ENCODE results near the gene GART.

The GART gene

DNA sequence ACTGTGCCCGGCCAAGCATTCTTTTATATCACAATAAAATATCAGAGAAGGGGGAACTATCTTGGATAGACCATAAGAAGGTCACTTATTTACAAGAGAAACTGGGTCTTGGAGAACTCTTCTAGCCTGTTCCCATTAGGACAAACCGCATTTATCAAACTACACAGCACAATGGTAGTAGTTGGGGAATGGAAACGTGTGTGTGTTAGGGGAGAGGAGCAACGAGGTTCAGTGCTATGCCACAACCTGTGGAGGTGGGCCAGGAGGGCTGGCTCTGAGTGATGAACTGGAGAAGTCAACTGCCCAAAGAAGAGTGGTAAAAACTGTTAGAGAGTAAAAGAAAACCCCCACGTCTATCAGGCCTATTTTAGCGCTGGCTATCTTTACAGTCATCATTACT lies 45.0 kb upstream of the GART start:
- no peak overlapping the region for H3K27ac ChIP-seq (ENCODE audit: low read depth, low read length, poor library complexity, severe bottlenecking)
- H3K4me1 ChIP-seq (ENCODE audit: insufficient read depth, low read length, severe bottlenecking) = peaks cover 22% of the 10 kb centered on the region
- no peaks in the 10 kb centered on the region for H3K9me2 ChIP-seq (ENCODE audit: low read depth, low read length)
- no peaks in the 10 kb centered on the region for H4K20me1 ChIP-seq (ENCODE audit: insufficient read depth, low read length)
- peaks cover 45% of the 10 kb centered on the region for H3K36me3 ChIP-seq (ENCODE audit: insufficient read depth, low read length)
- H3K9me3 ChIP-seq (ENCODE audit: low read length) = no peaks in the 10 kb centered on the region
- H3K4me3 ChIP-seq (ENCODE audit: low read depth, low read length, poor library complexity, severe bottlenecking) = peak overlapping the region; percentile 87
- no peak overlapping the region for H2AFZ ChIP-seq (ENCODE audit: low read length)
- H3K4me2 ChIP-seq (ENCODE audit: low read length) = peak overlapping the region; percentile 99
- 0 out of 2 replicates have a peak, but pooled peaks cover under 1% of the 10 kb centered on the region for H3F3A ChIP-seq (ENCODE audit: insufficient read depth, low read length)
- TF ChIP-seq, protein P1, sequence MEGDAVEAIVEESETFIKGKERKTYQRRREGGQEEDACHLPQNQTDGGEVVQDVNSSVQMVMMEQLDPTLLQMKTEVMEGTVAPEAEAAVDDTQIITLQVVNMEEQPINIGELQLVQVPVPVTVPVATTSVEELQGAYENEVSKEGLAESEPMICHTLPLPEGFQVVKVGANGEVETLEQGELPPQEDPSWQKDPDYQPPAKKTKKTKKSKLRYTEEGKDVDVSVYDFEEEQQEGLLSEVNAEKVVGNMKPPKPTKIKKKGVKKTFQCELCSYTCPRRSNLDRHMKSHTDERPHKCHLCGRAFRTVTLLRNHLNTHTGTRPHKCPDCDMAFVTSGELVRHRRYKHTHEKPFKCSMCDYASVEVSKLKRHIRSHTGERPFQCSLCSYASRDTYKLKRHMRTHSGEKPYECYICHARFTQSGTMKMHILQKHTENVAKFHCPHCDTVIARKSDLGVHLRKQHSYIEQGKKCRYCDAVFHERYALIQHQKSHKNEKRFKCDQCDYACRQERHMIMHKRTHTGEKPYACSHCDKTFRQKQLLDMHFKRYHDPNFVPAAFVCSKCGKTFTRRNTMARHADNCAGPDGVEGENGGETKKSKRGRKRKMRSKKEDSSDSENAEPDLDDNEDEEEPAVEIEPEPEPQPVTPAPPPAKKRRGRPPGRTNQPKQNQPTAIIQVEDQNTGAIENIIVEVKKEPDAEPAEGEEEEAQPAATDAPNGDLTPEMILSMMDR (IDR thresholded peaks at IDR 0.05; ENCODE audit: low read length) = no peak
- no peak for TF ChIP-seq EZH2 (IDR thresholded peaks at IDR 0.05; ENCODE audit: borderline replicate concordance, low read length)
- H3K9ac ChIP-seq (ENCODE audit: low read length) = peak overlapping the region; percentile 96
- peaks cover 23% of the 10 kb centered on the region for H3K79me2 ChIP-seq (ENCODE audit: insufficient read depth, low read length)
- H3K27me3 ChIP-seq (ENCODE audit: insufficient read depth, low read length) = no peaks in the 10 kb centered on the region

DNA sequence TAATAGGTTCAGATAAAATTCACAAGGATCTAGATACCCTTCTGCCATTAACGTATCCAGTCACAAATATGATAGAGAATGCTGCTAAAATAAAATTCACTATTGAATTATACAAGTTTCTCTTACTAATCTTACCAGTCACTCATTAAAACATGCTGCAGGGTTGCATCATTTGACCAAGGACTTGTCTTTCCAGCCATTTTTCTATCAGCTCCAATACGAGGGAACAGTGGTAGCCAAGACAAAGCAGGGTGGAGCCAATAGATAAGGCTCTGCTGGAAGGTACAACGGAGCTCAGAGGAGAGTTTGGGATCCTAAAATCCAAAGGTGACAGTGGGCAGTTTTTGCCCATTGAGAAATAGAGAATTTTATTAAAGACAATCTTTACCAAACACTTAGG lies 42.5 kb upstream of the GART start:
- Histone ChIP-seq H3K9ac (ENCODE audit: low read length) (no peak overlapping the region), H3K27ac (ENCODE audit: low read depth, low read length, poor library complexity, severe bottlenecking) (no peak overlapping the region), H3K79me2 (ENCODE audit: insufficient read depth, low read length) (peaks cover 23% of the 10 kb centered on the region), H3K4me1 (ENCODE audit: insufficient read depth, low read length, severe bottlenecking) (peaks cover 22% of the 10 kb centered on the region), H3K27me3 (ENCODE audit: insufficient read depth, low read length) (no peaks in the 10 kb centered on the region), H3K9me2 (ENCODE audit: low read depth, low read length) (no peaks in the 10 kb centered on the region), H3K9me3 (ENCODE audit: low read length) (no peaks in the 10 kb centered on the region), H3K36me3 (ENCODE audit: insufficient read depth, low read length) (peaks cover 60% of the 10 kb centered on the region), H3K4me2 (ENCODE audit: low read length) (no peak overlapping the region), H4K20me1 (ENCODE audit: insufficient read depth, low read length) (no peaks in the 10 kb centered on the region), H3F3A (ENCODE audit: insufficient read depth, low read length) (0 out of 2 replicates have a peak, but pooled peaks cover 2% of the 10 kb centered on the region), H3K4me3 (ENCODE audit: low read depth, low read length, poor library complexity, severe bottlenecking) (no peak overlapping the region), H2AFZ (ENCODE audit: low read length) (no peak overlapping the region)
- TF ChIP-seq, protein P1 (IDR thresholded peaks at IDR 0.05; ENCODE audit: low read length) = no peak
- TF ChIP-seq EZH2 (IDR thresholded peaks at IDR 0.05; ENCODE audit: borderline replicate concordance, low read length) = no peak

DNA sequence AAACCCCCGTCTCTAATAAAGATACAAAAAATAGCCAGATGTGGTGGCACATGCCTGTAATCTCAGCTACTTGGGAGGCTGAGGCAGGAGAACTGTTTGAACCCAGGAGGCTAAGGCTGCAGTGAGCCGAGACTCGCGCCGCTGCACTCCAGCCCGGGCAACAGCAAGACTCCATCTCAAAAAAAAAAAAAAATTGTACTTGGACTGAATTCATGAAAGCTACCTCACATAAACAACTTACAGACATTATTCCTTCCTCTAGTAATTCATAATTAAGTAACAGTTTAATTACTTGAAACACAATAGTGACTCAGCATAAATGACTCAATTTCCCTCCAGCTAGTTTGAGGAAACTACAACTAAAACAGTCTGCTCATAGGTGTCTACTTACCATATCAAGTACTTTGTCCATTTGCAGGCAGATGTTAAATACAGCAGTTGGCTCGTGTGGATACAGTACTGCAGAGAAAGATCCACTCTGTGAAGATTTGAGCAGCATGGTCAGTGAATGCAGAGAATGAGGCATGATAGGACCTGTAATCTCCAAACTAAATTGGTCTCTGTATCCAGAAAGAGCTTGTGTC lies 37.1 kb upstream of the GART start:
- Histone ChIP-seq H3F3A (ENCODE audit: insufficient read depth, low read length) (peaks cover 15% of the 10 kb centered on the region; the same call in 1 of the 2 replicates), H3K36me3 (ENCODE audit: insufficient read depth, low read length) (peaks cover 85% of the 10 kb centered on the region)

More for the DNA sequence above, 37.1 kb upstream of the GART start:
- no peak overlapping the region for H3K4me3 ChIP-seq (ENCODE audit: low read depth, low read length, poor library complexity, severe bottlenecking)
- no peak overlapping the region for H3K9ac ChIP-seq (ENCODE audit: low read length)
- TF ChIP-seq, protein P1 (IDR thresholded peaks at IDR 0.05; ENCODE audit: low read length) = no peak
- TF ChIP-seq EZH2 (IDR thresholded peaks at IDR 0.05; ENCODE audit: borderline replicate concordance, low read length) = no peak
- H3K9me3 ChIP-seq (ENCODE audit: low read length) = no peaks in the 10 kb centered on the region
- no peaks in the 10 kb centered on the region for H3K79me2 ChIP-seq (ENCODE audit: insufficient read depth, low read length)
- no peaks in the 10 kb centered on the region for H3K4me1 ChIP-seq (ENCODE audit: insufficient read depth, low read length, severe bottlenecking)
- no peaks in the 10 kb centered on the region for H4K20me1 ChIP-seq (ENCODE audit: insufficient read depth, low read length)
- no peak overlapping the region for H3K4me2 ChIP-seq (ENCODE audit: low read length)
- H3K27ac ChIP-seq (ENCODE audit: low read depth, low read length, poor library complexity, severe bottlenecking) = peak overlapping the region; percentile 65
- no peaks in the 10 kb centered on the region for H3K9me2 ChIP-seq (ENCODE audit: low read depth, low read length)
- no peak overlapping the region for H2AFZ ChIP-seq (ENCODE audit: low read length)
- no peaks in the 10 kb centered on the region for H3K27me3 ChIP-seq (ENCODE audit: insufficient read depth, low read length)
